COLO668 (cell line): ENCODE measurements around the gene CCT7.
"Not testable (repeated sequence)": the region's sequence is repeated elsewhere in the genome, so short reads cannot be mapped to it uniquely, and the experiment has no call there.

ENCODE experiments used
- DNase-seq: peaks from one replicate; lab custom pipeline; 2025; ENCODE audit not compliant: unreplicated experiment; lab: John Stamatoyannopoulos, UW

The CCT7 gene

DNA sequence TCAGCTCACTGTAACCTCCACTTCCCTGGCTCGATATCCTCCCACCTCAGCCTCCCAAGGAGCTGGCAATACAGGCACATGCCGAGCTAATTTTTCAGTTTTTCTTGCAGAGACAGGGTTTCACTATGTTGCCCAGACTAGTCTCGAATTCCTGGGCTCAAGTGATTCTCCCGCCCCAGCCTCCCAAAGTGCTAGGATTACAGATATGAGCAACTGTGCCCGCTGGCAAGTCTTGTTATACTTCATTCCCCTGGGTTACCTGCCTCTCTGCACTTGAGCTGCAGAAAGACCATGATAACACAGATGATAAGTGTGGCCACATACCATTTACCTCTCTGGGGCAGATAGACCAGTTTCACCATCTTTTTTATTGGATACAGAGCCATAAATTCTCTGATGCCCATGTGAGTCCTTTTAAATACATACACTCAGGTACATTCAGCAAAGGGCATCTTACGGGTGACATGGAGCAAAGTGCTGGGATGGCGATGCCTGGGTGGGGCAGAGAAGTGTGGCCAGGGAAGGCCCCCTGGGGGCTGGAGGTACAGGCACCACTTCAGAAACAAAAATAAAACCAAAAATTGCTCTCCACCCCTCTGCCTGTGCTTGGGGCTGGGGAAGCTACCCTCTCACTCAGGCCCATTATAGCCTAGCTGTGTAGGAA lies 20.4 kb downstream of the CCT7 start:
- no peak for DNase-seq

DNA sequence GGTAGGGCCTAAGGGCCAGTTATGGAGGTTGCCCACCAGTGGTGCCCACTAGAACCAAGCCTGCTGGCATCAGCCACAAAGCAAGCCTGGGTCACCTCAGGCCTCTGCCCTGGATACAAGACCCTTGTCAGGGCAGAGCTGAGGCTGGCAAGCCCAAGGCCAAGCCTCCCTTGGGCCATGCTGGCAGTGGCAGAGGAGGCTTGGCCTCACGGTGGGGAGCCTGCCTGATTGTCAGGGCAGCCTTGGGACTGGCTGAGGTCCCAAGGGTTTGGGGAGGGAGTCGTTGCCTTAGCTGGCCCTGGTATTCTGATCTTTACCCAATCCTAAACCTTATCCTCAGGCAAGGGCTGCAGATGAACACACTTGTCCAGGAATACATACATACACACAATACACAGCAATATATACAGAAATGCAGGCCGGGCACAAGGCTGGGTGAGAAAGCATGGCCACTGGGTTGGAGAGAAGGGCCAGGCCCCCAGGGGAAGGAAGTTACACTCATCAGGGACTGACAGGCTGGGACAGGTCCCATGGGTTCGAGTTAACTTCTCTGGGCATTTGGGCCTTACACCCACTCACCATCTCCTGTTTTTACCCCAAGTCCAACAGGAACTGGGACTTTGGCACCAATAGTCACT lies 21.0 kb downstream of the CCT7 start:
- DNase-seq = no peak

- DNase-seq = no peak
These were observed 22.0 kb downstream of the CCT7 start for GRCh38 chr2:73255907-73256617.

- no peak for DNase-seq
These were observed 22.5 kb downstream of the CCT7 start for GRCh38 chr2:73256618-73256922.

DNA sequence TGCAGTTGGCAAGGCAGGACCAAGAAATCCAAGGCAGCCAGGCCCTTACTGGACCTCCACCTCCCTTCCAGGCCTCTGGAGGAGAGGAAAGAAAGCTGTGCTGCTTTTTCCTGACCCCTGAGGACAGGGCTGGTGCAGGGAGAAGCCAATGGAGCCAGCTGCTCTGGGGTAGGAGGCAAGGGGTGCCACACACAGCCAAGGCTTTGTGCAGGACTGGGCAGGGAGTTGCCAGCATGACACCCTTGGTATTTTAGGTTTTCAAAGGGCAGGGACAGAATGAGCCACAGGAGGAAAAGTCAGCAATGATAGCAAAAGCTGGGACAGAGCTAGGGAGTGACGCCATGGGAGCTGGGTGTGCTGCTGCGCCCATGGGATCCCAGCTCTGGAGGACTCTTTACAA lies 22.9 kb downstream of the CCT7 start:
- DNase-seq = no peak

GRCh38 chr2:73257425-73258125 lies 23.5 kb downstream of the CCT7 start:
- no peak for DNase-seq

DNA sequence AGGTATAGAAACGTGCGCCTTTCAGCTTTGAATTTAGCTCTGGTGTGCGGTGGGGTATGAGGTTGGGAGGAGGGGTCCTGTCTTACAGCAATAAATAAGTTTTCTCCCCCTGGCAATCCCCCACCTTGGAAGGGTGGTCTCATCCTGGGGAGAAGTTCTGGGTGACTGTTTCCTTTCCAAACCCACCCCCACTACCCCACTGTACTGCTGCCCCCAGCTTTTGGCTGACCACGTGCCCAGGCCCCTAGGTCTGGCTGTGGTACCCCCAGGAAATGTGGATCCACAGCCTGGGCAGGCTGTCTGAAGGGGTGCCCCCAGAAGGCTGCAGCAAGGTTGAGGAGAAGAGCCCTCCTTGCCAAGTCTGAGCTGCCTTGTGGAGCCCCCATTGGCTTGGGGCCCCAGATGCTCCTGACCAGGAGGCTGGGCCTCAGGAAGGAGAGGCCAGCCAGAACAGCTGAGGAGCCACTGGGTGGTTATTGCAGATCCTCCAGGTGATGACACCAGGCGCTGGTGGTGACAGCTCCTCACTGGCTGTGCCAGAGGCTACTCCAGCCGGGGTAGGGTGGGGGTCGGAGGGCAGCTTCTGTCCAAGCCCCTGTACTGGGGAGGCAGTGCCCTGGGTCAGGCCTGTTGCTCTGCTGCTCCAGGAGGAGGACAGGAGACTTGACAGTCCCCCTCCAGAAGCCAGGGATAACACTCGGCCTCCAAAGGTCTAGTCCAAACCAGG lies 24.2 kb downstream of the CCT7 start:
- DNase-seq = no peak

- DNase-seq = no peak
These were observed 24.8 kb downstream of the CCT7 start for GRCh38 chr2:73258913-73259215.

GRCh38 chr2:73259276-73259675 lies 25.2 kb downstream of the CCT7 start:
- DNase-seq = no peak

- no peak for DNase-seq
These were observed 25.7 kb downstream of the CCT7 start for GRCh38 chr2:73259704-73260337.

- peak; percentile 13 for DNase-seq
These were observed 26.4 kb downstream of the CCT7 start for GRCh38 chr2:73260338-73260984.

DNA sequence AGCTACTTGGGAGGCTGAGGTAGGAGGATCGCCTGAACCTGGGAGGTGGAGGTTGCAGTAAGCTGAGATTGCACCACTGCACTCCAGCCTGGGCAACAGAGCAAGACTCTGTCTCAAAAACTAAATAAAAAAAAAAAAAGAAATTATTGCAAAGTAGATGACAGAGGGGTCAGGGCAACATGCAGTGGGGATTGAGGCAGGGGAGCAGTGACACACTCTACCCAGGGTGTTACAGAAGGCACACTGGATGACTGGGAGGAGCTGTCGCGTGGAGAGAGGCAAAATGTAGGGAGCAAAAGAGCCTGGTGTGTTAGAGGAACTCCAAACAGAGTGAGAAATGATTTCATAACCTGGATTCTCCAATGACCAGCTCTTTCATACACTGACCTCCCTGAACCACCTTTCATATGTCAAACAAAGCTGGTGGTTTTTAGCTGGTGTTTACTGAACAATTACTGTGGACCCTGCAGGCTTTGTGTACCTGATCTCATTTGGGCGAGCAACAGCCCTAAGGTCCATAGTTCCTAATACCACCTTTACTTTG lies 28.1 kb downstream of the CCT7 start:
- DNase-seq = no peak

DNA sequence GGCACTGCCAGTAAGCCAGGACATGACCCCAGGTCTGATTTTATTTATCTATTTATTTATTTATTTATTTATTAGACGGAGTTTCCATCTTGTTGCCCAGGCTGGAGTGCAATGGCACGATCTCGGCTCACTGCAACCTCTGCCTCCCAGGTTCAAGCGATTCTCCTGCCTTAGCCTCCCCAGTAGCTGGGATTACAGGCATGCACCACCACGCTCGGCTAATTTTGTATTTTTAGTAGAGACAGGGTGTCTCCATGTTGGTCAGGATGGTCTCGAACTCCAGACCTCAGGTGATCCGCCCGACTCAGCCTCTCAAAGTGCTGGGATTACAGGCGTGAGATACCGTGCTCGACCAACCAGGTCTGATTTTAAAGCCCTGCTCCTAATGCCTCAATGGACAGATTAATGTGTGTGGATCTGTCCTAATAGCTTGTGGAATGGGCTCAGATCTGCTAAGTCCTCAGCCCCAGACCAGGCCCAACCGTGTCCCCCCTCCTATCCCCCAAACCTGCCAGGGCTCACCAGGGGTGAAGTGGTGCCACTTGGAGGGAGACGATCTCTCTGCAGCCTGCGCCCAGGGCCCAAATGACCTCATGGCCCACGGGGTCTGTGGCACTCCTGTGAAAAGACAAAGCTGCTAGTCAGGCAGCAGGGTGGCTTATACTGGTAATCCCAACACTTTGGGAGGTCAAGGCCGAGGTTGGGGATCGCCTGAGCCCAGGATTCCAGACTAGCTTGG lies 28.8 kb downstream of the CCT7 start:
- not testable (repeated sequence) for DNase-seq

DNA sequence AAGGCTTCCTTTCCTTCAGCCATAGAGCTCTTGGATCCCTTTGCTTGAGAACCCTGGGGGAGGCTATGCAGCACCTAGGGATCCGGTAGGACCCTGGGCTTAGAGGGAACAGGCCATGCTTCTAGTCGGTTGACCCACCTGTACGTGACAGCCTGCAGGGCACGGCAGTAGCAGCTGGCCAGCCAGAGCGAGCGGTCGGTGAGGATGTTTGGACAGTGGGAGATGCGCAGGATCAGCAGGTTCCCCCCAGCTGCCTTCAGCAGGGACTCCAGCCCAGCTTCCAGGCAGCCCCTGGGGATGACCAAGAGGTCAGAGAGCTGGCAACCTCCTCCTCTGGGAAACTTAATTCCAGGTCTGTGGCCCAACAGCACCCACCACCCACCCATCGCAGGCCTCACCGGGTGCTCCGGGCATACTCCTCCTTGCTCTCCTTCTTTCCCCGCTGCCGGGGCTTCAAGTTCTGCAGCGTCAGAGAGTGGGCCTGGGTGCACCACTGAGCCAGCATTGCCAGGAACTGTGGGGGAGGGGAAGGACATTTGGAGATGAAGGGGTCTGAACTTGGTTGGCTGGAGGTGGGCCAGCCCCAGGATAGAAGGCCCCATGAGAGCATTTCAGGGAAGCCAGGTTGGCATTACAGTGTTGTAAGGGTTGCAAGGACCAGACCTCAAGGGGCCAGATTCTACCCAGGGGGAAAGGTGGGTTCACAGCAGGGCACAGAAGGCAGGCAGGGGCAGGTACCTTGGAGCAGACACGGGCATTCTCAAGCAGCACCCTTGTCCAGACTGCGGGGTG lies 29.6 kb downstream of the CCT7 start:
- DNase-seq = no peak

GRCh38 chr2:73264332-73264606 lies 30.2 kb downstream of the CCT7 start:
- no peak for DNase-seq

- no peak for DNase-seq
These were observed 30.7 kb downstream of the CCT7 start for GRCh38 chr2:73264783-73265182.

GRCh38 chr2:73265298-73266060 lies 31.4 kb downstream of the CCT7 start:
- no peak for DNase-seq
